Mucosa of descending colon (tissue), 3 donors: ENCODE data around the gene PXN. TPM values are rescaled to one million over a fixed set of nuclear protein-coding genes. Genes with fewer than 3 reads are reported as not detected.
"Not testable (repeated sequence)": the region's sequence is repeated elsewhere in the genome, so short reads cannot be mapped to it uniquely, and the experiment has no call there.

ENCODE experiments used
- ATAC-seq: fragments of 200-7000 bp; cut with Tn5 transposase; one replicate; pipeline ENCODE4 v1.9.1; 2020; ENCODE audit warnings: mild to moderate bottlenecking, moderate library complexity
- DNase-seq, 3 donors: peaks; one replicate each; pipeline ENCODE4 v3.0.0-alpha.2; 2020
- H3K36me3 ChIP-seq: fragments of 200-600 bp; one replicate; pipeline ENCODE4 v1.8.0; 2021; ENCODE audit warnings: low read depth, mild to moderate bottlenecking
- H3K4me1 ChIP-seq: fragments of 200-600 bp; one replicate; pipeline ENCODE4 v1.8.0; 2021; ENCODE audit warnings: low read depth, mild to moderate bottlenecking
- H3K4me3 ChIP-seq: fragments of 200-600 bp; one replicate; pipeline ENCODE4 v1.8.0; 2021; ENCODE audit warnings: mild to moderate bottlenecking
- H3K9me3 ChIP-seq: fragments of 200-600 bp; one replicate; pipeline ENCODE4 v1.8.0; 2021; ENCODE audit warnings: mild to moderate bottlenecking
- intact Hi-C, 2 donors: fragments of 100-400 bp; cut with DNase I in 1 of 2; cut with micrococcal nuclease in 1 of 2; formaldehyde crosslinking; loops; one replicate each; pipeline versions ENCODE4 v1.11.0 to v1.11.1; 2022; cut with DNase I, micrococcal nuclease
- total RNA-seq, 3 donors: library from RNA; stranded (reverse); fragmentation: NEBNext Ultra II Directional in 2 of 3; extraction: Animal tissue kit (Norgen Biotek cat#: 25700) in 2 of 3; gene quantifications; one replicate each; pipeline versions ENCODE4 v1.2.1 to v1.2.4, GENCODE V29; 2021 to 2023
- TF ChIP-seq, protein P1 (sequence below): fragments of 200-600 bp; IDR thresholded peaks from one replicate; pipeline ENCODE4 v1.8.0; 2022; ENCODE audit warnings: antibody characterized with exemption, mild to moderate bottlenecking
- donor health status: DM: no; HTN: no; CAD: no; lungs with moderate emphysema.
- donor health status: DM: no; HTN: no; CAD: no.
- donor health status: DM: no; HTN: yes; CAD: no.

PXN gene
- total RNA-seq, 3 donors from 2014 or later, result 117 to 167 (median 146) TPM

DNA sequence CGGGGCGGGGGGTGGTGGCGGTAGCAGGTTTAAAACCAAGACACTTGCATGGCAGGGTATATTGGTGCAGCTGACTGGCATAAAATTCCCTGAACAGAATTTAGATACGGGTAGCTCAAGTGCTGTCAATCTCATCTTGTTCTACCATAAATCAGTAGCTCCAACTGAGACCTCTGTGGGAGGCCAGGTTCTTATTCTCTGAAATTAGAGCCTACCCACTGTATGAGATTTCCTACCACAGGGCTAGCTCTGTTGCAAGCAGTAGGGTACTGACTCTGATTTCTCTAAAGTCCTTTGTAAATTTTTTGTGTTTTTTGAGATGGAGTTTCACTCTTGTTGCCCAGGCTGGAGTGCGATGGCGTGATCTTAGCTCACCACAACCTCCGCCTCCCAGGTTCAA lies 61.4 kb downstream of the PXN start:
- intact Hi-C loops, result no loop called here
- H3K9me3 ChIP-seq, result no peaks in the 10 kb centered on the region
- TF ChIP-seq, protein P1, sequence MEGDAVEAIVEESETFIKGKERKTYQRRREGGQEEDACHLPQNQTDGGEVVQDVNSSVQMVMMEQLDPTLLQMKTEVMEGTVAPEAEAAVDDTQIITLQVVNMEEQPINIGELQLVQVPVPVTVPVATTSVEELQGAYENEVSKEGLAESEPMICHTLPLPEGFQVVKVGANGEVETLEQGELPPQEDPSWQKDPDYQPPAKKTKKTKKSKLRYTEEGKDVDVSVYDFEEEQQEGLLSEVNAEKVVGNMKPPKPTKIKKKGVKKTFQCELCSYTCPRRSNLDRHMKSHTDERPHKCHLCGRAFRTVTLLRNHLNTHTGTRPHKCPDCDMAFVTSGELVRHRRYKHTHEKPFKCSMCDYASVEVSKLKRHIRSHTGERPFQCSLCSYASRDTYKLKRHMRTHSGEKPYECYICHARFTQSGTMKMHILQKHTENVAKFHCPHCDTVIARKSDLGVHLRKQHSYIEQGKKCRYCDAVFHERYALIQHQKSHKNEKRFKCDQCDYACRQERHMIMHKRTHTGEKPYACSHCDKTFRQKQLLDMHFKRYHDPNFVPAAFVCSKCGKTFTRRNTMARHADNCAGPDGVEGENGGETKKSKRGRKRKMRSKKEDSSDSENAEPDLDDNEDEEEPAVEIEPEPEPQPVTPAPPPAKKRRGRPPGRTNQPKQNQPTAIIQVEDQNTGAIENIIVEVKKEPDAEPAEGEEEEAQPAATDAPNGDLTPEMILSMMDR, result no peak
- H3K36me3 ChIP-seq, result no peaks in the 10 kb centered on the region
- no peak overlapping the region for H3K4me3 ChIP-seq
- no peak for DNase-seq
- no peak for ATAC-seq
- H3K4me1 ChIP-seq, result peaks cover 9% of the 10 kb centered on the region

DNA sequence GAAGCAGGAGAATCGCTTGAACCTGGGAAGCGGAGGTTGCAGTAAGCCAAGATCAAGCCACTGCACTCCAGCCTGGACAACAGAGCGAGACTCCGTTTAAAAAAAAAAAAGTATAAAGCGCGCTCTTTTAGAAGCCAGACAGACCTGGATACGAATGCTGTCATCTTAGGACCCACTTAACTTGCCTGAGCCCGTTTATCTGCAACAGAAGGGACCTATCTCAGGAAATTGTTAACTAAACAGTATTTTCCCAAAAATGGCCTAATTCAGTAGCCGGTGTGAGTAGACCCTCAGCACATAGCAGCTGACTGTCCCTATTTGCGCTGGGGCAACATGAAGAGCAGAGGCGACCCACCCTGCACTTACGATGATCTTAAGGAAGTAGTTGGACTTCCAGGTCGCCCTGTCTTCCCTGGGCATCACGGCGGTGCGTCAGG lies 65.1 kb downstream of the PXN start:
- Histone ChIP-seq H3K36me3 (peaks cover 13% of the 10 kb centered on the region), H3K4me3 (peak overlapping the region; percentile 85), H3K4me1 (peaks cover 28% of the 10 kb centered on the region), H3K9me3 (no peaks in the 10 kb centered on the region)
- TF ChIP-seq, protein P1, result no peak
- intact Hi-C loops, result no loop called here
- peak; percentile 38 for ATAC-seq
- no peak for DNase-seq

DNA sequence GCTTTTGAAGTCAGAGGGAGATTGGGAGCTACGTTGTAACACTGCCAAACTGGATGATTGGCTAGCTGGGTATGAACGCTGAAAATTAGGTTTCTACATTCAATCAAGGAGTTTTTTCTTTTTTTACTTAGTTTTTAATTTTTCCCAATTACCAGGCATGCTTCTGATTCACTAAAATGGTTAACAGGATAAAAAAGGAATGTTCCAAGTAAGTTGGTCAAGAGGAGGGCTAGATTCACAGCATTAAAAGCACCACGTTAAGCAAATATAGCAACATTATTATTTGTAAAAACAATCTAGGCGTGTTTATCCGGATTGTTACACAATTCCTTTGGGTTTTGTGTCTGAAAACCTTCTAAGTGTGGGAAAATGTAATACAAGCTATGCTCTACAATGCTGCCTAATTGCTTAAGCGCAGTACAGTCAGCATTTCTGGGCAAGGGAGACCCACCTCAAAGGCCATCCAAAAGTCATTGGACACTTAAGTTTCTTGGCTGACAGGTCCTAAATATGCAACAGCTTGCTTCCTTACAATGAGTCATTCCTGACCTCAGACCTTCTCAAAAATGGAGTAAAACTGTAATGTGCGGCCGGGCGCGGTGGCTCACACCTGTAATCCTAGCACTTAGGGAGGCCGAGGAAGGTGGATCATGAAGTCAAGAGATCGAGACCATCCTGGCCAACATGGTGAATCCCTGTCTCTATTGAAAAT lies 65.8 kb downstream of the PXN start:
- ATAC-seq (no peak), DNase-seq (peak in 1 of 3 donors; percentile 47)
- TF ChIP-seq, protein P1, result no peak

DNA sequence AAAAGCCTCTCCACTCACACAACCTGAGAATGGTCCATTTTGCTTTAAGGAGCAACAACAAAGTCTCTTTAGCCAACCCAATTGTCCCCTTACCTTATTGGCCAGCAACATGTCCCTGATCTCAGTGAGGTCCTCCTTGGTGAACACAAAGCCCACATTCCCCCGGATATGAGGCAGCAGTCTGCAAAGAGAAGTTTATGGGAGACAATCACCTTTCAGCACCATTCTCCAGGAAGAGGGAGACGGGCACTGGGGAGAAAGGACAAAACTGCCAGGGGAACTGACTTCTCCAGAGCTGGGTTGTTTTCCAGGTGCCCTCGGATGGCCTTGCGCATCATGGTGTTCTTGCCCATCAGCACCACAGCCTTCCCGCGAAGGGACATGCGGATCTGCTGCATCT lies 66.5 kb downstream of the PXN start:
- DNase-seq (peak in 1 of 3 donors; percentile 37), ATAC-seq (no peak)
- TF ChIP-seq, protein P1, result no peak
- H3K9me3 ChIP-seq, result no peaks in the 10 kb centered on the region
- peaks cover 35% of the 10 kb centered on the region for H3K4me1 ChIP-seq
- intact Hi-C loops, result no loop called here
- no peak overlapping the region for H3K4me3 ChIP-seq
- H3K36me3 ChIP-seq, result peaks cover 13% of the 10 kb centered on the region

More for the DNA sequence above, 65.8 kb downstream of the PXN start:
- no peaks in the 10 kb centered on the region for H3K9me3 ChIP-seq
- intact Hi-C loops, result no loop called here
- peak overlapping the region; percentile 85 for H3K4me3 ChIP-seq
- H3K4me1 ChIP-seq, result peaks cover 35% of the 10 kb centered on the region
- peaks cover 13% of the 10 kb centered on the region for H3K36me3 ChIP-seq

DNA sequence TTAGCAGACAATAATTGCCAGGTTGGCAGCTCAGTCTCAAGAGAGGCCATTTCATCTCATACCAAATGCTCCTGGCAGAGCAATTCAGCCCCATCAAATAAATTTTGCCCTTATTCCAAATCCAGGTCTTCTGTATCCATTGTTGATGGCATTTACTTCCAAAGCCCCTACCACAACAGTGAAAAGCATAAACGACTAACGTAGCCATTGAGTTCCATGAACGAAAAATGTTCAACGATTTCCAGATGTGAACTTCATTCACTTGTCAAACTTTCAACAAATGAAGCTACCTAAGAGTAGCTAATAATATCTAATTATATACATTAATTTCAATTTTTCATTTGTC lies 68.0 kb downstream of the PXN start:
- DNase-seq (no peak), ATAC-seq (no peak)
- TF ChIP-seq, protein P1, result no peak
- intact Hi-C loops, result no loop called here
- Histone ChIP-seq H3K4me1 (peaks cover 46% of the 10 kb centered on the region), H3K9me3 (no peaks in the 10 kb centered on the region), H3K36me3 (peaks cover 13% of the 10 kb centered on the region), H3K4me3 (no peak overlapping the region)

DNA sequence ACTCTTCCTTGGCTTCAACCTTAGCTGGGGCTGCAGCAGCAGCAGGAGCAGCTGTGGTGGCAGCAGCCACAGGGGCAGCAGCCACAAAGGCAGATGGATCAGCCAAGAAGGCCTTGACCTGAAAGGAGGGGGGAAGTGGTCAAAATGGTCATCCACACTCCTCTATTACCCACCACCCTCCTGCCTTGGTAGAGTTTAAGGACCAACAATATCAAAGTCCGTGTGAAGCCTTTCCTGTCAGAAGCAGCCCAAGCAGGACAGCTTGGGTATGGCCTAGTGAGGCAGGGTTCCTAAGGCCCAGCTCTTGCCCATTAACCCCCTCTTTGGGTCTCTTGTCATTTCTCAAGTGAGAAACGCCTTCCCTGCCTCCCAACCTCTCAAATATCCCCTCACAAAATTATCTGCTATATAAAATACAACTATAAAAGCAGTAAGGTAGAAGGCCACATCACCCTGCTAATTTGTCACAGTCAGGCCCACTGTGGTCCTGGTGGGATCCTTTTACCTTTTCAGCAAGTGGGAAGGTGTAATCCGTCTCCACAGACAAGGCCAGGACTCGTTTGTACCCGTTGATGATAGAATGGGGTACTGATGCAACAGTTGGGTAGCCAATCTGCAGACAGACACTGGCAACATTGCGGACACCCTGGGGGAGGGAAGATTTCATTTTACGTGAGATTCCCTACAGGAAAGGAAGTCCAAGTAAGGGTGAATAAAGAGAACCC lies 68.6 kb downstream of the PXN start:
- H3K4me1 ChIP-seq, result peaks cover 46% of the 10 kb centered on the region
- H3K4me3 ChIP-seq, H3K9me3 ChIP-seq, ATAC-seq, intact Hi-C loops: not testable (repeated sequence)
- peaks cover 13% of the 10 kb centered on the region for H3K36me3 ChIP-seq
- peak in 1 of 3 donors; percentile 3 for DNase-seq
